Stimulated activated CD8-positive, alpha-beta memory T cell treated with anti-CD3 and anti-CD28 coated beads, Interleukin-12 subunit alpha, Interleukin-12 subunit beta, amount 100 ng/mL, for 1 hour (primary cell): ENCODE data around the gene CRISPLD2.

Source experiments
- DNase-seq: peaks from one replicate; pipeline ENCODE4 v3.0.0-alpha.2; 2020; ENCODE audit warnings: low read depth

The CRISPLD2 gene

GRCh38 chr16:84800158-84800978 lies 19.4 kb upstream of the CRISPLD2 start:
- DNase-seq: no peak

GRCh38 chr16:84803146-84803545 lies 16.6 kb upstream of the CRISPLD2 start:
- DNase-seq: no peak

- no peak for DNase-seq
These were observed 15.5 kb upstream of the CRISPLD2 start for GRCh38 chr16:84804326-84804725.

GRCh38 chr16:84806256-84806889 lies 13.4 kb upstream of the CRISPLD2 start:
- DNase-seq: no peak

- no peak for DNase-seq
These were observed 12.9 kb upstream of the CRISPLD2 start for GRCh38 chr16:84806890-84807258.

GRCh38 chr16:84807776-84808175 lies 12.0 kb upstream of the CRISPLD2 start:
- no peak for DNase-seq

- DNase-seq: no peak
These were observed 11.0 kb upstream of the CRISPLD2 start for GRCh38 chr16:84808826-84809225.

- DNase-seq: no peak
These were observed 9.1 kb upstream of the CRISPLD2 start for GRCh38 chr16:84810518-84811273.

- no peak for DNase-seq
These were observed 8.3 kb upstream of the CRISPLD2 start for GRCh38 chr16:84811529-84811928.

GRCh38 chr16:84813141-84813934 lies 6.4 kb upstream of the CRISPLD2 start:
- DNase-seq: no peak

- no peak for DNase-seq
These were observed 4.3 kb upstream of the CRISPLD2 start for GRCh38 chr16:84815462-84815861.

GRCh38 chr16:84816023-84816422 lies 3.8 kb upstream of the CRISPLD2 start:
- no peak for DNase-seq

GRCh38 chr16:84816485-84816884 lies 3.3 kb upstream of the CRISPLD2 start:
- DNase-seq: no peak

GRCh38 chr16:84817206-84817605 lies 2.6 kb upstream of the CRISPLD2 start:
- DNase-seq: no peak

GRCh38 chr16:84817613-84818012 lies 2.2 kb upstream of the CRISPLD2 start:
- no peak for DNase-seq

- no peak for DNase-seq
These were observed 1.7 kb upstream of the CRISPLD2 start for GRCh38 chr16:84818133-84818532.

- DNase-seq: no peak
These were observed 669 bp upstream of the CRISPLD2 start for GRCh38 chr16:84818989-84819643.

- DNase-seq: no peak
These were observed 510 bp downstream of the CRISPLD2 start for GRCh38 chr16:84820305-84820684.

GRCh38 chr16:84820771-84821170 lies 986 bp downstream of the CRISPLD2 start:
- DNase-seq: no peak

- no peak for DNase-seq
These were observed 1.4 kb downstream of the CRISPLD2 start for GRCh38 chr16:84821179-84821578.
